Bronchial epithelial cell (primary cell): Measurements from ENCODE around the gene MRPL4. TPM values are rescaled to one million over a fixed set of nuclear protein-coding genes. Genes with fewer than 3 reads are reported as not detected.
A peak's percentile ranks its signal among the peaks of the same experiment; 100 is the strongest.

Source experiments
- DNase-seq: peaks from one replicate; pipeline ENCODE4 v3.0.0-alpha.2; 2010; ENCODE audit warnings: low read depth
- FAIRE-seq: peaks from 2 replicates; lab custom pipeline; 2011; peaks lifted over from hg19 to GRCh38; lab: Jason Lieb, UNC
- H3K27me3 ChIP-seq: 2 replicates; pipeline ENCODE4 v1.5.1; 2011; ENCODE audit warnings: low read length; ENCODE audit not compliant: control insufficient read depth, insufficient read depth
- H3K36me3 ChIP-seq: 2 replicates; pipeline ENCODE4 v1.5.1; 2011; ENCODE audit warnings: low read length; ENCODE audit not compliant: control insufficient read depth, insufficient read depth
- H3K4me3 ChIP-seq: 2 replicates; pipeline ENCODE4 v1.5.1; 2011; ENCODE audit warnings: mild to moderate bottlenecking, low read depth, low read length, control low read depth
- CTCF ChIP-seq: IDR thresholded peaks from 2 replicates; pipeline ENCODE4 v1.5.1; 2011; ENCODE audit warnings: mild to moderate bottlenecking, moderate library complexity, low read length, control low read depth, inconsistent platforms; ENCODE audit not compliant: insufficient read depth, severe bottlenecking
- total RNA-seq: library from RNA; depleted of rRNA; stranded (reverse); fragments of >200 nt; gene quantifications from 2 replicates; pipeline ENCODE4 v1.2.1, GENCODE V29; 2014

Gene MRPL4
- total RNA-seq, 1 donor from 2014 or later: 17.1 TPM

- DNase-seq: peak; percentile 41
- no peak for TF ChIP-seq CTCF
- no peak for FAIRE-seq
- Histone ChIP-seq H3K27me3 (no peaks in the 10 kb centered on the region), H3K4me3 (peak overlapping the region; percentile 67), H3K36me3 (peaks cover 16% of the 10 kb centered on the region)
Observed at GRCh38 chr19:10289167-10289835, 37.3 kb downstream of the MRPL4 start.

- FAIRE-seq (no peak), DNase-seq (peak; percentile 27)
- TF ChIP-seq CTCF: no peak
- Histone ChIP-seq H3K4me3 (peak within 1 kb of the TSS; percentile 67), H3K36me3 (peaks cover 14% of the 10 kb centered on the region), H3K27me3 (no peaks in the 10 kb centered on the region)
Observed at GRCh38 chr19:10289836-10290356, 37.9 kb downstream of the MRPL4 start, which contains the start of gene ICAM5. Gene ICAM5, plus strand, starts transcription at chr19:10289952. Its CDS starts 92 bp downstream, at chr19:10290044.

GRCh38 chr19:10290357-10290875, 38.4 kb downstream of the MRPL4 start:
- H3K4me3 ChIP-seq: peak overlapping the region; percentile 67
- DNase-seq (no peak), FAIRE-seq (no peak)
- H3K27me3 ChIP-seq: no peaks in the 10 kb centered on the region
- peaks cover 14% of the 10 kb centered on the region for H3K36me3 ChIP-seq
- no peak for TF ChIP-seq CTCF

- Histone ChIP-seq H3K36me3 (peaks cover 14% of the 10 kb centered on the region), H3K27me3 (no peaks in the 10 kb centered on the region), H3K4me3 (peak overlapping the region; percentile 67)
- DNase-seq (peak; percentile 36), FAIRE-seq (no peak)
- no peak for TF ChIP-seq CTCF
Observed at GRCh38 chr19:10290876-10291553, 39.0 kb downstream of the MRPL4 start.

GRCh38 chr19:10291554-10292205, 39.7 kb downstream of the MRPL4 start:
- no peak for DNase-seq
- peaks cover 14% of the 10 kb centered on the region for H3K36me3 ChIP-seq
- H3K27me3 ChIP-seq: no peaks in the 10 kb centered on the region
- H3K4me3 ChIP-seq: peak overlapping the region; percentile 67
- TF ChIP-seq CTCF: no peak
- FAIRE-seq: no peak
